NCI-H524 (cell line): Measurements from ENCODE around the gene ERAL1.
A peak's percentile ranks its signal among the peaks of the same experiment; 100 is the strongest.
"Not testable (repeated sequence)": the region's sequence is repeated elsewhere in the genome, so short reads cannot be mapped to it uniquely, and the experiment has no call there.

Experiments used
- DNase-seq, 2 experiments: peaks; one replicate each; lab custom pipeline; 2025; lab: John Stamatoyannopoulos, UW

The ERAL1 gene

DNA sequence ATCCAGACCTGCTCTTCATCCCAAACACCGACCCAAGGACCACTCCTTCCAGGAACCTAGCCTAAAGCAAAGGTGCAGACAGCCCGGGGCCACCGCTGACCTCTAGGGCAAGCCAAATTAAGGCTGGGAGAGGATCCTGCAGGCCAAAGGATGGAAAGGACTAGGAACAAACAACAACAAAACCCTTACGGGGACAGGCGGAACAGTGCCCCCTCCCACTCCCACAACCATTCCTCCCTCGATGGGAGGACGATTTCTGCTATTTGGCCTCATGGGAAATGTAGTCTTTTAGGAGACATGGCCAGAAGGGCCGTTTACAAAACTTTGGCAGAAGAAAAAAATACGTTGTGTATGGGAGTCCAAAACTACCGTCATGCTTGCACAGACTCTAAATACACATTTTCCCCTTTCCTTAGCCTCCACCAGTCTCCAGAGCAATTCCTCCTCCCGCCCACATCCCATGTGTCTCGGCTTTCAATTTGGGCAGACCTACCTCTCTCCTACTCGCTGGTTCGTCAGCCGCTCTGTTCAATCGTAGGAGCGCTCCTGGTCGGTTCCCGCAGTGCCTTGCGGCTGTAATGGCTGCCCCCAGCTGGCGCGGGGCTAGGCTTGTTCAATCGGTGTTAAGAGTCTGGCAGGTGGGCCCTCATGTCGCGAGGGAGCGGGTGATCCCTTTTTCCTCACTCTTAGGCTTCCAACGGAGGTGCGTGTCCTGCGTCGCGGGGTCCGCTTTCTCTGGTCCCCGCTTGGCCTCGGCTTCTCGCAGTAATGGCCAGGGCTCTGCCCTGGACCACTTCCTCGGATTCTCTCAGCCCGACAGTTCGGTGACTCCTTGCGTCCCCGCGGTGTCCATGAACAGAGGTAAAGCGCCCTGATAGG, at the start of gene ERAL1:
ERAL1 (plus strand) TSS at position 560 of the 879 bp plus-strand sequence; CDS start at position 579, 19 bp downstream.
- DNase-seq: peak; percentile 92 to 94

DNA sequence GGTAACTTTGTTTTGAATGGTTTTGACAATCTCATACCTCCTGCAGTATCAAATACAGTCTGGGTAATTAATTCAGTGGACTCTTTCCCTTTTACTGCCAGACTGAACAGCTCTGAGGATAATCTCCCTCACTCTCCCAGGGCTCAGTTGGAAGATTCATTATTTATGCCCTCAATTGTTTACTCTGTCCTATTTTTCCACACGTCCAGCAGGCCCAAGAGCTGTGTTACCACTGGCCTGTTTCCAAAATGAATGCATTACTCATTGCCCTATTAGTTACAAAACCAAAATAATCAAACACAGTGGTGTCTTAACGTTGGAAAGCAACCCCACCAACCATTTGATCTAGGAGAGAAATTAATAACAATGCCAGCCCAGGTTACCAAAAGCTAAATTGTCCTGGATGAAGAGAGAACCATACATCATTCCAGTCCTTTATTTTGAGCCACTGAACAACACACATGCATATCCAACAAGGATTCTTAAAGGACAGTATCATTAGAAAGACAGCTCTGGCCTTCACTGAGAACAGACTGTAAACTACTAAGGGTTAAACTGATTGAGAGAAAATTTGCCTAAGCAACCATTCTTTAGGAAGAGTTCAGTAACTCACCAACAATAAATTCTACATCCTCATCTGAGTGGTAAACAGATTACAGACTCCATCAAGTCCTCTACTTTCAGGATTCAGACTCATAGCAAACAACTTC, 46.7 kb upstream of the ERAL1 start:
- DNase-seq: no peak

DNA sequence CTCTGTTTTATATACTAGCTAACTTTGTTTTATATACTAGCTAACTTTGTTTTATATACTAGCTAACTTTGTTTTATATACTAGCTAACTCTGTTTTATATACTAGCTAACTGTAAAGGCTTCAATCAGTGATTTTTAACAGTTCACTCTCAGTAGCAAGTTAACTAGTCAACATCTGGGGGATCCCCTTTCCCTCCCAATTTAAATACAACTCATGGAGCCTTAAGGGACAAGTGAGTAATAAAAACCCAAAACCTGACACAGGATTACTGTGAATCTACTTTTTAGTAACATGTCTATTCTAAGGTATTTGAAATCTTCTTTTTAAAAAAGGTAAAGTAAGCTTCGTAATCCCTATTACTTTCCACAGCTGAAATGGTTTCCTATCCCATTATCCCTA, 44.4 kb upstream of the ERAL1 start:
- no peak for DNase-seq

- DNase-seq: peak; percentile 15 to 54
Measured at GRCh38 chr17:28811651-28812090, 43.1 kb upstream of the ERAL1 start.

- DNase-seq: peak; percentile 100
Measured at GRCh38 chr17:28812091-28812747, 42.6 kb upstream of the ERAL1 start.

DNA sequence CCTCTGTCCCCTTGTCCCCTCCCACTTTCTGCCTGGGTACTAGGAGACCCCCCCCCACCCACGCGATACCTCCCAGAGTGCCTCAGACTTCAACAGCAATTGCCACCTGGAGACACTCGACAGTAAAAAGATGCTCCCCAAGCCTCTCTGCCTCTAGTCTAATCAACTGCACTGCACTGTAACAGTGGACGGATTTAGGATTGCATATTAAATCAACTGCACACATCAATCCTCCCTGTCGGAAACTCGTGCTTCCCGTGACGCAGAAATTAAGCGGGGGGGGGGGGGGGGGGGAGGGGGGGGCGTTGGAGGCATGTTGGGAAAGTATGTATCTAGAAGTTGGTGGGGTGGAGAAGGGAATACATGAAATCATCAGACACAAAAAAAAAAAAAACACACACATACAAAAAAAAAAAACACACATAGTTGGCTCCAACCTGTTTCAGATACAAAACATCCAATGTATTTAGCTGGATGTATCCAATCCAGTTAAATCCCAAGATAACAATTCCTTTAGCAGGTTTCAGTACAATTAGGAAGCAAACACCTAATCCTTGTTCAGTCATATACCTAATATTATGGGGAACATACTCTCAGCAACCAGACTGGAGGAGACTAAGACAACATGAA, 42.0 kb upstream of the ERAL1 start:
- DNase-seq: peak in 1 of 2 experiments; percentile 100

DNA sequence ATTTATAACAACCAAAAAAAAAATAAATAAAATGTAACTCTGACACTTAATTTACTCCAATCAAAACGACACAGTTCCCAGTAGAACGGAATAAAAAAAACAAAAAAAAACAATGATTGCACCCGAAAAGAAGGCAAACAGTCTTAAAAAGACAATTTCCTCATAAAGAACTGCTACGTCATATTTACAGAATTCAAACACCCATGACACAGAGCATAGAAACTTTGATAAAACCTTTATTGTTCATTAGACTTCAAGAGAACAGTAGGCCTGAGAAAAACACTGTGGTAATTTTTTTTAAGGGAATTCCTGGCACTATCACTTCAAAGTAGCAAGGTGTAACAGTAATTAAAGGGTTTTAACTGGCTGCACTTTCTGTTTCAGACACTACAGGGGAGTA, 38.3 kb upstream of the ERAL1 start:
- DNase-seq: no peak

DNA sequence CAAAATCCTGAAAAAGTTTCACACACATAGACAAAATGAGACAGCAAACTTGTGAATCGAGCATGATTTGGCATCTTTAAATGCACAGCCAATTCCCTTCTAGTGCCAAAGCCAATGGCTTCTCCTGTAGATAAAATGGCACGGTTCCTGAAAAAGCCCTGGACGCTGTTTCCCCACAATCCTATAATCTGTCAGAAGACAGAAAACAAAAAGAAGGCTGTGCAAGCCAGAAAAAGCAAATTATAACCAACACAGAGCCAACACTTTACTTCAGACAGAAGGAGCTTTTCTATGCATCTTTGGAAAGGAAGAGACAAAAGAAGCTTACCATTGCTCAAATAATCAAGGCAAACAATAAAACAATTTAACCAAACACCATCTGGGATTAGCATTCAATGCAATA, 36.0 kb upstream of the ERAL1 start:
- DNase-seq: no peak

DNA sequence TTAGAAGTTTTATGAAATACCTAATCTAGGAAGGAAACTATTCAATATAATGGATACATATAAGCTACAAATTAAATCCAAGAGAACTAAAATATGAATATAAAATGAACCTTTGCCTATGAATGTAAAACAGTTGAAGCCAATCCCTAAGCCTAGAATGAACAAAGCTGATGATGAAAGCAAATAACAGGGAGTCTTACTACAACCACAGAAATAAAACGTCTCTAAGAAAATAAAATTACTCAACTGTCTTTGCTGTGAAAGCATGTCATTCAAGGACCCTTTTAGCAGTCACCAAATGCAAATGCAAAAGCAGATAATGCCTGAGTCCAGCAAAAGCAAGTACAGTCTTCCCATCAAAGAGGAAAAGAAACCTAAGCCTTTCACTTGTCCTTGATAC, 35.2 kb upstream of the ERAL1 start:
- DNase-seq: no peak

- peak in 1 of 2 experiments; percentile 21 for DNase-seq
Measured at GRCh38 chr17:28827672-28828071, 27.1 kb upstream of the ERAL1 start.

DNA sequence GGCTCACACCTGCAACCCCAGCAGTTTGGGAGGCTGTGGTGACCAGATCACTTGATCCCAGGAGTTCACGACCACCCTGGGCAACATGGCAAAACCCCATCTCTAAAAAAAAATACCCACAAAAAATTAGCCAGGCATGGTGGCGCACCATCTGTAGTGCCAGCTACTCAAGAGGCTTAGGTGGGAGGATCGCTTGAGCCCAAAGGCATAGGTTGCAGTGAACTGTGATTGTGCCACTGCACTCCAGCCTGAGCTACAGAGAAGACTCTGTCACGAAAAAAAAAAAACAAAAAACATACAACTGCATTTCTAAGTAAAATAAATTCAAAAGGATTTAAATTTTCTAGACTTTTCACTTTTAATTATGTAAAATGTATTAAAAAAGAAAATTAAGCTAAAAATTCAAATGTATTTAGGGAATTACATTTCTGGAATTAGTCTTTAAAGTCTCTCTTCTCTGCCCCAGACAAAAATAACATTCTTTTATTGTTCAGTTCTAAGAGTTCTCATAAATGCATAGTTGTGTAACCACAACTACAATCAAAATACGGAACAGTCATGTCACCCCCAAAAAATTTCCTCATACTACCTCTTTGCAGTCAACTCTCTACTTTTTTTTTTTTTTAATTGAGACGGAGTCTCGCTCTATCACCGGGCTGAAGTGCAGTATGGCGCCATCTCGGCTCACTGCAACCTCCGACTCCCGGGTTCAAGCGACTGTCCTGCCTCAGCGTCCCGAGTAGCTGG, 26.3 kb upstream of the ERAL1 start:
- peak; percentile 67 to 70 for DNase-seq

DNA sequence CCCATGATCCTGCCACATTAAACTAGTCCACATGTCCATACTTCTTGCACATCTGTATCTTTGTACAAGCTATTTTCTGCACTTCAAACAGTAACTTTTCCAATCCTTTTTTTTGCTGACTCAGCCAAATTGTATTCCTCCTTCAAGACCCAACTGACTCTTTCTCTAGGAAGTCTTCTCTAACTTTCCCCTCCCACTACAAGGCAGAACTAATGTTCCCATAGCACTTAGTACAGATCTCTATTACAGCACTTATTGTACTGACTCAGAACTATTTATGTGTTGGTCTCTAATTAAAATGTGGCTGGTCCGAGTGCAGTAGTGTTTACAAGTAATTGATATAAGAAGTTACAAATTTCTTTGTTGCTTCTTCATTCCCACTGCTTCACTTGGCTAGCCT, 20.4 kb upstream of the ERAL1 start:
- no peak for DNase-seq

- DNase-seq: not testable (repeated sequence)
Measured at GRCh38 chr17:28836541-28836940, 18.3 kb upstream of the ERAL1 start.

DNA sequence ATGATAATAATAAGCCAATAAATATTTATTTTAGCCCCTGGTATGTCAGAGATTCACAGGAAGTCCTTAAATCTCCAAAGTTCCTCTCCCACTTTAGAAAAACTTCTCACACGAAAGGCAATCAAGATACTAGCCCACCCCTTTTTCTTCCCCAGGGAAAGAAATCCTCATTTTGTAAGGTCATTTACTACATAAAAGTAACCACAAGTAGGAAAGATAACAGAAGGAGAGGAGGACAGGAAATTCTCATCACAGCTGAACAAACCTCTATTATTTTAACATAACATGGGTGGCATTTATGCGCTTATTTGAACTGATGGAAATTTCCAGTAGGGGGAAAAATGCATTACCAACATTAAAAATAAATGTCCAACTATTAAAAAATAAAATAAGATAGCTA, 15.6 kb upstream of the ERAL1 start:
- no peak for DNase-seq

- no peak for DNase-seq
Measured at GRCh38 chr17:28841901-28842281, 12.9 kb upstream of the ERAL1 start.

GRCh38 chr17:28842282-28843012, 12.4 kb upstream of the ERAL1 start, which contains the start of gene FAM222B:
Gene FAM222B (minus strand): TSS chr17:28842790. CDS start chr17:28766667, 76,123 bp downstream.
- peak; percentile 93 to 96 for DNase-seq

- no peak for DNase-seq
Measured at GRCh38 chr17:28843816-28844148, 11.0 kb upstream of the ERAL1 start.

DNA sequence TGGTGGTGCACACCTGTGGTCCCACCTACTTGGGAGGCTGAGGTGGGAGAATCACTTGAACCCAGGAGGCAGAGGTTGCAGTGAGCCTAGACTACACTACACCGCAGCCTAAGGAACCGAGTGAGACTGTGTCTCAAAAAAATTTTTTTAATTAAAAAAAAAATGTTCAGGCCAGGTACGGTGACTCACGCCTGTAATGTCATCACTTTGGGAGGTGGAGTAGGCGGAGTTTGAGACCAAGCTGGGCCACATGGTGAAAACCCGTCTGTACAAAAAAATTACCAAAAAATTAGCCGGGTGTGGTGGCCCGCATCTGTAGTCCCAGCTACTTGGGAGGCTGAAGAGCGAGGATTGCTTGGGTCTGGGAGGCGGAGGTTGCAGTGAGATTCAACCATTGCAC, 8.6 kb upstream of the ERAL1 start:
- DNase-seq: no peak

GRCh38 chr17:28846699-28847098, 8.1 kb upstream of the ERAL1 start:
- not testable (repeated sequence) for DNase-seq

- DNase-seq: peak; percentile 26 to 38
Measured at GRCh38 chr17:28848667-28849066, 6.1 kb upstream of the ERAL1 start.

DNA sequence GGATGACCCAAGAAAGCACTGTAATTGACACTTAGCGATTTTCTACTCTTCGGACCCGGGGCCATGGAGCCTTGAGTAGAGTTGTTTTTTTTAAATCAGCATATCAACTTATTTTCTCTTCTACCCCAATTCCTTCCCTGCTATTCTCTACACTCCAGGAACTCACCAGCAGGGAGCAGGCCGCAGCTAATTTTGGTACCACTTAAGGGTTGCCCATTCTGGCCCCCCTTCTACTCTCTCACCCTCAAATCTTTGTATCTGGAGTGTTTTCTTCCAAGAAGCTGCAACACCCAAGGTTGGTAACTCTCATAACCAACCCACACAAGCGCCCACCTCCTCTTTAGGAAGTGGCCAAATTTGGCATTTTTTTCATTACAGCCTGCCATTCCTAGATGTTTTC, 5.5 kb upstream of the ERAL1 start:
- peak in 1 of 2 experiments; percentile 51 for DNase-seq
